Measurements from ENCODE around the gene CAMLG.

CAMLG gene

GRCh38 chr5:134772461-134773125, 34.2 kb downstream of the CAMLG start:
- no peak for FAIRE-seq
- no peak for DNase-seq (ENCODE audit: insufficient read length, low spot score)

- FAIRE-seq = no peak
- DNase-seq (ENCODE audit: insufficient read length, low spot score) = no peak
Observed at GRCh38 chr5:134777366-134777765, 39.0 kb downstream of the CAMLG start.

- peak; percentile 48 for FAIRE-seq
Observed at GRCh38 chr5:134784241-134784920, 46.0 kb downstream of the CAMLG start.

GRCh38 chr5:134784946-134785620, 46.7 kb downstream of the CAMLG start:
- DNase-seq (ENCODE audit: insufficient read length, low spot score) = no peak

More at GRCh38 chr5:134784241-134784920, 46.0 kb downstream of the CAMLG start:
- DNase-seq (ENCODE audit: insufficient read length, low spot score) = no peak

GRCh38 chr5:134787692-134788091, 49.3 kb downstream of the CAMLG start:
- DNase-seq (ENCODE audit: insufficient read length, low spot score) = no peak
- no peak for FAIRE-seq

More at GRCh38 chr5:134784946-134785620, 46.7 kb downstream of the CAMLG start:
- FAIRE-seq = peak; percentile 61

- DNase-seq (ENCODE audit: insufficient read length, low spot score) (no peak), FAIRE-seq (peak; percentile 11)
Observed at GRCh38 chr5:134791580-134791979, 53.2 kb downstream of the CAMLG start.

GRCh38 chr5:134792286-134792685, 53.9 kb downstream of the CAMLG start:
- no peak for DNase-seq (ENCODE audit: insufficient read length, low spot score)
- FAIRE-seq = no peak

GRCh38 chr5:134793111-134793510, 54.8 kb downstream of the CAMLG start:
- FAIRE-seq (no peak), DNase-seq (ENCODE audit: insufficient read length, low spot score) (no peak)

- no peak for DNase-seq (ENCODE audit: insufficient read length, low spot score)
- no peak for FAIRE-seq
Observed at GRCh38 chr5:134794082-134794481, 55.7 kb downstream of the CAMLG start.

GRCh38 chr5:134794819-134795218, 56.5 kb downstream of the CAMLG start:
- DNase-seq (ENCODE audit: insufficient read length, low spot score) (no peak), FAIRE-seq (no peak)

- FAIRE-seq (no peak), DNase-seq (ENCODE audit: insufficient read length, low spot score) (no peak)
Observed at GRCh38 chr5:134798468-134798867, 60.1 kb downstream of the CAMLG start.
